Left lobe of liver (tissue), 2 donors: ENCODE results near the gene DNAL4. TPM values are rescaled to one million over a fixed set of nuclear protein-coding genes. Genes with fewer than 3 reads are reported as not detected.
A peak's percentile ranks its signal among the peaks of the same experiment; 100 is the strongest.
"Not testable (repeated sequence)": the region's sequence is repeated elsewhere in the genome, so short reads cannot be mapped to it uniquely, and the experiment has no call there.

Source experiments
- ATAC-seq: fragments of 200-7000 bp; cut with Tn5 transposase; one replicate; pipeline ENCODE4 v1.9.1; 2020; ENCODE audit warnings: mild to moderate bottlenecking, moderate library complexity
- DNase-seq: peaks from one replicate; pipeline ENCODE4 v3.0.0-alpha.2; 2020; ENCODE audit warnings: low spot score
- total RNA-seq: library from RNA; stranded (reverse); gene quantifications from one replicate; pipeline ENCODE4 v1.2.1, GENCODE V29; 2021
- donor health status: DM: no; HTN: no; CAD: no; lungs with moderate emphysema.
- donor health status: DM: no; HTN: yes; CAD: no.

DNAL4 gene
- total RNA-seq, 1 donor from 2014 or later, result 3.3 TPM

DNA sequence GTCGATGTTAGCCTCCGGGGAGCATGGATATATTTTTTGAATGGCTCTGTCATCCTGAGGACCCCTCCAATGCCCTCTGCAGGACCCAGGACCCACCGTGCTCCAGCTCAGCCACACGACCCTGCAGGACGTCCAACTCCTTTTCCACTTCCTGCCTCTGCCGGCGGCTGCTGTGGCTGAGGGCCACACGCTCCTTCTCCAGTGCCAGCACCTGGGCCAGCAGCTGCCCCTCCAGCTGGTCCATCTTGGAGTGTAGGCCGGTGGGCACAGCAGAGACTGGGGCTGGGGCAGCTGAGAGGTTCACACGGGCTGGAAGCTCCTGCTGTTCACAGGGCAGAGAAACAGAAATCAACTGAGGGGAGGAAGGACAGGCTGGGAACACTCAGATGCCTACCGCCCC is 34.2 kb upstream of the DNAL4 start:
- no peak for DNase-seq
- no peak for ATAC-seq

DNA sequence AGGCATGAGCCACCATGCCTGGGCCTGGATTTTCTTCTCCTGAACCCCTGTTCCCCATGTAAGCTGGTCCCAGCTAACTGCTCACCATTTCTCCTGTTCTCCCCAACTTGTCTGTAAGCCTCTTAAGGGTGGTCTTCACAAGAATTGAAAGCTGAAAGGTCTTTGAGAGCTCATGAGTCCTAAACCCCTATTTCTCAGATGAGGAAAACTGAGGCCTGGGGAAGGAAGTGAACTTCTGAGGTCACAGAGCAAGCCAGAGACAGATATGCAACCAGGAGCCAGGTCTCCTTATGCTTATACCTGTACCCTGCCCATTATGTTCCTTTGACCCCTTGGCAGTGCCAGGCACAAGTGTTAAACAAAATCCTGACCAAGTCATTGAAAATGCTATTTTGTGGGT is 33.6 kb upstream of the DNAL4 start:
- ATAC-seq, result no peak
- DNase-seq, result no peak

GRCh38 chr22:38826801-38827200 is 32.9 kb upstream of the DNAL4 start:
- no peak for ATAC-seq
- no peak for DNase-seq

DNA sequence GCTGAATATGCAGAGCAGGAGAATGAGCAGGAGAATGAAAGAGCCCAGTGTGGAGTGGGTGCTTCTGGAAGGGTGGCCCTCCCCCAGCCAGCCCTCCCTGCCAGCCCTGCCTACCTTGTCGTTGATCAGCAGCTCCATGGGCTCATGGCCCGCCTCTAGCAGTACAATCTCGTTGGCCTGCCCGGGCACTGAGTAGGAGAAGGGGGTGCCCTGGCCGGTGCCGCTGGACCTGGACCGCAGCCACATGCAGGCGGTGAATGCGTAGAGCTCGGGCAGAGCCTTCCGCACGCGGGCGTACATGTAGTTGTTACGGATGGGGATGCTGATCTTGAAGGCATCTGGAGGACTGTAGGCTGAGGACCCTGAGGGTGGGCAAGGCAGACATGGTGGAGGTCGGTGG is 32.4 kb upstream of the DNAL4 start:
- DNase-seq, result no peak
- ATAC-seq, result no peak

DNA sequence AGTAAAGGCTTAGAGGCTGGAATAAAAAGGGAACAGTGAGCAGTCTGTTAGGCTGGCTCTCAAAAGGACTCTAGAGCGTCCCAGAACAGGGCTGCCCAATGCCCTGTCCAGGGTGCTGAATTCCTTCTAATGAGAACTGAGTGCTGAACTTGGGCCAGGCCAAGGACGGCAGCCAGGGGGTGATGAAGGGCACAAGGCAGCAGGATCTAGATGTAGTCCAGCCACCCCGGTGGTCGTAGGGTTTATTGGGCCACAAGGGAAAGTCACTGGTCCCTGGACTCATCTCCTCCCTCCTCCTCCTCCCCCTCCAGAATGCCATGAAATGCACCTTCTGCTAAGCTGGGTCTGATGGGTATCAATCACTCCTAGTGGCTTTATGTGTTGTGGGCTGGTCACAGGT is 30.6 kb upstream of the DNAL4 start:
- DNase-seq (no peak), ATAC-seq (peak; percentile 87)

DNA sequence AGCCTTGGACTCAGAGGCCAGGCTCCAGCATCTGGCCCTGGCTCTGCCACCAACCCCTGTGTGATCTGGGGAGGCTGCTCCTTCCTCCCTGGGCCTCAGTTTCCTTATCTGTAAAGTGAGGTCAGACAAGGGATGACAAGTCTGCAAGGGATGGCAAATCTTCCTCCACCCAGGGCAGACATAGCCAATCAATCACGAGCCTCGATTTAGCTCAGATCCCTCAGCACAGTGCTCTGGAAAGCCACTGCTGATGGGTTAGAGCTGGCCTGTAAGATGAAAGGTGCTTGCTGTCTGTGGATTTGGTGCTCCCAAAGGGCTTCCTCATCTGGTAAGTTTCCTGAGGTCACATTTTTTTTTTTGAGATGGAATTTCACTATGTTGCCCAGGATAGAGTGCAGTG is 29.7 kb upstream of the DNAL4 start:
- DNase-seq, result no peak
- no peak for ATAC-seq

DNA sequence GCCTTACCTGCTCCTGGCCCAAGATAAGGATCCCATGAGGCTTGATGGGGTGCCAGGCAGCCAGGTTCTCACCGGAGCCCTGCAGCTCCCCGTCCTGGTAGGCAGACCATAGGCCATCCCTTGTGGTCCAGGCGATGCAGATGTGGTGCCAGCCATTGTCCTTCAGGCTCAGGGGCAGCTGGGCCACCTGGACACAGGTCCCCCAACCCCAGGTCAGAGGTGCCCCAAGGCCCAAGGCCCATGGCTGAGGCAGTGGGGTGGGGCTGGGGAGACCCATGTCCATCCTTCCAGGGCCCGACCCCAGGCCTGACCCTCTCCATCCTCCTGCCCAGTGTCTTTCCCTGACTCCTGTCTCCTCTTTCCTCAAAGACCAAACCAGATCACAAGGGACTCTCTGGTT is 29.1 kb upstream of the DNAL4 start:
- ATAC-seq, result no peak
- no peak for DNase-seq

GRCh38 chr22:38820020-38820419 is 26.1 kb upstream of the DNAL4 start:
- ATAC-seq, result no peak
- no peak for DNase-seq

- ATAC-seq, result no peak
- DNase-seq, result no peak
Observed at GRCh38 chr22:38819387-38819940, 25.5 kb upstream of the DNAL4 start.

- ATAC-seq (no peak), DNase-seq (no peak)
Observed at GRCh38 chr22:38817196-38817595, 23.3 kb upstream of the DNAL4 start.

GRCh38 chr22:38815842-38816241 is 21.9 kb upstream of the DNAL4 start:
- no peak for ATAC-seq
- no peak for DNase-seq

DNA sequence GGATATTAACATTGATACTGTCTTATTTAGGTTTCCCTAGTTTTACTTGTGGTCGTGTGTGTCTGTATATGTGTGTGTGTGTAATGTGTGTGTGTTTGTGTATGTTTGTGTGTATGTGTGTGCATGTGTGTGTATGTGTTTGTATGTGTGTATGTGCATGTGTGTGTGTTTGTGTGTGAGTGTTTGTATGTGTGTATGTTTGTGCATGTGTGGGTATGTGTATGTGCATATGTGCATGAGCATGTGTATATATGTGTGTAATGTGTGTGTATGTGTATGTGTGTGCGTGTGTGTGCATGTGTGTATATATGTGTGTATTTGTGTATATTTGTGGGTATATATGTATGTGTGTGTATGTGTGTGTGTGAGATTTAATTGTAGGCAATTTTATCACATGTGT is 17.3 kb upstream of the DNAL4 start:
- DNase-seq (no peak), ATAC-seq (no peak)

- DNase-seq, ATAC-seq: not testable (repeated sequence)
Observed at GRCh38 chr22:38805041-38805593, 11.2 kb upstream of the DNAL4 start.

- ATAC-seq (peak; percentile 71), DNase-seq (no peak)
Observed at GRCh38 chr22:38802671-38803121, 8.8 kb upstream of the DNAL4 start.

DNA sequence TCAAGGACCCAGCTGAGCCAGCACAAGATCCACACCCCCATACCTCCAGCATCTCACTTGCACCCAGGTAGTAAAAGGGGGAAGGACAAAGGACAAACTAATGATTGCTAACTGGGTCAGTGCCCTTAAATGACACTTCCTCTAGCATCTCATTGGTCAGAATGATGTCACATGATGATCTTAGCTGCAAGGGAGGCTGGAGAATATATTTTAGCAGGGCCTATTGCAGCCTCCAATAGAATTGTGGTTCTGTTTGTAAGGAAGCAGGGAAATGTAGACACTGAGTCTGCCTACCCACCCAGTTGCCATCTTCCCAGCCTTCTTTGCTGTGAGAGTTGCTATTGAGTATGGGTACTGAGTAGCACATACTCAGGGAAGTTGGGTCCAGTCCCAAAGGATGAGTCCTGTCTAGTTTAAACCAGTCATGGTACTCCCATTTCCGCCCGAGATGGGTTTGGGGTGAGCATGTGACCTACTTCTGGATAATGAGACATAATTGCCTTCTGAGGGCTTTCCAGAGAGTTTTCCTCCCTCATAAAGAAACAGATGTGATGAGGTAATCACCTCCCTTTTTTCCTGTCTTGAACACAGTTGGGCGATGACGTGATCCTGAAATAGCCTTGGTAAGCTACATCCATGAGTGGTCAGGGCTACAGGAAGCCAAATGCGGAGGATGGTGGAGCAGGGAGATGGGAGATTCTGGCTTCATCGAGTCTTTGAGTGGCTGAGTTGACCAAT is 5.5 kb upstream of the DNAL4 start:
- ATAC-seq (no peak), DNase-seq (no peak)

DNA sequence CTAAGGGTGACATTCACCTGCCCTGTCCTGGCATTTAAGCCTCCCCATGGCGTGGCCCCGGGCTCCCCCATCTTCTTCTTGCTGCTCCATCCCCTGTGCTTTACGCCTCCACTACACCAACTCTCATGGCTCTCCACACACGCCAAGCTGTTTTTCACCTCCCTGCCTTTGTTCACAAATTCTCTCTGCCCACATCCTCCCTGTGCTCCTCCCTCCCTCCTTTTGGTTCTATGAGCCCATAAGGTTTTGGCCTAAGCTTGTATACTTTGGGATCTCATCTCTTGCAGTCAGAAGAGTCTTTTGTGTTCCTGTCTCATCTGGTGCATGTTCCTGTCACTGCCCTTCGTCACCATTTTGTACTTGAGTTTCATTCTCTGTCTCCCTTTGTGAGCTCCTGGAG is 4.6 kb upstream of the DNAL4 start:
- DNase-seq (no peak), ATAC-seq (no peak)

GRCh38 chr22:38796262-38796957 is 2.5 kb upstream of the DNAL4 start:
- ATAC-seq, result no peak
- no peak for DNase-seq

- DNase-seq (no peak), ATAC-seq (no peak)
Observed at GRCh38 chr22:38795569-38795968, 1.6 kb upstream of the DNAL4 start.

DNA sequence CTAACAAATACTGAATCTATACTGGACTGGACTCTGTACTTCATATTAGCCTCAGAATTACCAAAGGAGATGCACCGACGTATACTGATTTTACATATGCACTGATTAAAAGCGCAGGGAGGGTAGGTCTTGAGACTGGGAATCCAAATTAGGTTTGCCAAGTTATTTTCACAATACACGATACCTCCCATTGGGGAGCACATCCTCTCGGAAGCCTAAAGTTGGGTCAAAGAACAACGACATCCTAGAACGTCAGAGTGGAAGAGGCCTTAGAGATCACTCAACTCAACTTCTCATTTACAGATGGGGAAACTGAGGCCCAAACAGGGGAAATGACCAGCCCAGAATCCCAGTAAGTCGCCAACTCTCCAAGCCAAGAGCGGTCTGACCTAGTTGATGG is 626 bp downstream of the DNAL4 start:
- no peak for ATAC-seq
- no peak for DNase-seq

DNA sequence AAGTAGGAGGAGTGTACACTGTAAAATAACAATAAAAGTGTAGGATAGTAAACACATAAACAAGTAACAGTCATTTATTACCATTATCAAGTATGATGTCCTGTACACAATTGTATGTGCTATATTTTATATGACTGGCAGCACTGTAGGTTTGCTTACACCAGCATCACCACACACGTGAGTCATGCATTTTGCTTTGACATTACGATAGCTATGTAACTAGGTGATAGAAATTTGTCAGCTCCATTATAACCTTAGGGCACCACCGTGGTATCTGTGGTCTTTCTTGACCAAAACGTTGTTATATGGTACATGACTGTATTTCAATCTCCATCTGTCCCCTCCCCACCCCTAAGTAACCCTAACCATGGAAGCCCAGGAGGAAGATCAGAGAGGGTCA is 1.1 kb downstream of the DNAL4 start:
- ATAC-seq (no peak), DNase-seq (no peak)

GRCh38 chr22:38789606-38790005 is 4.3 kb downstream of the DNAL4 start:
- no peak for DNase-seq
- no peak for ATAC-seq

GRCh38 chr22:38788846-38789245 is 5.1 kb downstream of the DNAL4 start:
- ATAC-seq, result no peak
- DNase-seq, result no peak
